ENCODE data around the gene SPO11. TPM values are rescaled to one million over a fixed set of nuclear protein-coding genes. Genes with fewer than 3 reads are reported as not detected.

Gene SPO11
- total RNA-seq, 1 experiment from 2014 or later, result not detected

- no peaks in the 10 kb centered on the region for H3K23me2 ChIP-seq (ENCODE audit: insufficient read length, low read depth, low read length, poor library complexity, severe bottlenecking)
- TF ChIP-seq CTCF (conservative IDR thresholded peaks at IDR 0.05), result no peak
- no peak overlapping the region for H4K91ac ChIP-seq (ENCODE audit: insufficient read length, low read depth, low read length)
- peaks cover 26 to 36% of the 10 kb centered on the region in 2 experiments for H3K4me1 Mint-ChIP-seq
- no peak overlapping the region for H4K5ac ChIP-seq (ENCODE audit: insufficient read length, low read depth, low read length)
- no peak overlapping the region for H2BK20ac ChIP-seq (ENCODE audit: low read depth, low read length, poor library complexity, severe bottlenecking)
- no peak overlapping the region for H2BK120ac ChIP-seq (ENCODE audit: low read depth, low read length, poor library complexity, severe bottlenecking)
- no peaks in the 10 kb centered on the region for H3K4me1 ChIP-seq (ENCODE audit: insufficient read depth, low read length)
- no peak overlapping the region for H3K4ac ChIP-seq (ENCODE audit: low read depth, low read length)
- H3K9me3 Mint-ChIP-seq, result no peaks in the 10 kb centered on the region
- no peak overlapping the region for H3K4me3 Mint-ChIP-seq
- no peak overlapping the region for H3K9ac ChIP-seq (ENCODE audit: extremely low read depth, insufficient read length, low read length)
- no peak overlapping the region for H2AK5ac ChIP-seq (ENCODE audit: insufficient read length, low read length)
- no peak overlapping the region for H2BK5ac ChIP-seq (ENCODE audit: insufficient read length, low read length)
- no peak overlapping the region for H3K23ac ChIP-seq (ENCODE audit: insufficient read length, low read depth, low read length)
- no peaks in the 10 kb centered on the region for H3K36me3 Mint-ChIP-seq (ENCODE audit: insufficient read depth in 1 of 3, low read depth in 3 of 3)
- no peak overlapping the region for H2BK15ac ChIP-seq (ENCODE audit: low read depth, low read length)
- WGBS (ENCODE audit: extremely low coverage, insufficient read length, low lambda C conversion rate), result no CpG with 5 or more reads among the region's 2 CpGs
- H3K27ac ChIP-seq (ENCODE audit: insufficient read length, low read depth, low read length), result no peak overlapping the region
- H3K79me2 ChIP-seq (ENCODE audit: insufficient read depth, low read length), result no peaks in the 10 kb centered on the region
- no peak overlapping the region for H2BK12ac ChIP-seq (ENCODE audit: insufficient read length, low read depth, low read length)
- no peaks in the 10 kb centered on the region for H3K27me3 ChIP-seq (ENCODE audit: insufficient read depth, low read length)
- H3K4me2 ChIP-seq (ENCODE audit: insufficient read depth, insufficient read length, low read length), result no peak overlapping the region
- H3T11ph ChIP-seq (ENCODE audit: low read length), result no peak overlapping the region
- peaks cover 18% of the 10 kb centered on the region for H3K27me3 Mint-ChIP-seq (ENCODE audit: low read depth)
- H3K18ac ChIP-seq (ENCODE audit: insufficient read length, low read depth, low read length), result no peak overlapping the region
- no peak overlapping the region for H3K14ac ChIP-seq (ENCODE audit: insufficient read depth, low read length)
- no peaks in the 10 kb centered on the region for H3K79me1 ChIP-seq (ENCODE audit: insufficient read depth, low read depth, low read length, poor library complexity, severe bottlenecking)
- peak overlapping the region in 1 of 3 experiments; percentile 82; a peak in 1 of 7 replicates for H3K27ac Mint-ChIP-seq
- H4K20me1 ChIP-seq (ENCODE audit: control insufficient read depth, insufficient read depth, insufficient read length), result no peaks in the 10 kb centered on the region
- no peak overlapping the region for H3K56ac ChIP-seq (ENCODE audit: insufficient read length, low read depth, low read length)
- no peak for DNase-seq
- H2AFZ ChIP-seq (ENCODE audit: low read length), result no peak overlapping the region
- H4K8ac ChIP-seq (replicated peaks; ENCODE audit: insufficient read length, low read depth, low read length), result no peak overlapping the region
- H3K9me3 ChIP-seq (ENCODE audit: control insufficient read depth, low read depth, low read length), result no peaks in the 10 kb centered on the region
These were observed 8.5 kb upstream of the SPO11 start for GRCh38 chr20:57321142-57321541.

All from H9 (cell line).